ENCODE measurements around the gene YTHDF2. TPM values are rescaled to one million over a fixed set of nuclear protein-coding genes. Genes with fewer than 3 reads are reported as not detected.

The YTHDF2 gene
- total and polyA plus RNA-seq, 2 of the 13 experiments (the other 11 are each of a cell fraction or from before 2014, with no cell fraction given): 48.4 to 59.6 TPM

DNA sequence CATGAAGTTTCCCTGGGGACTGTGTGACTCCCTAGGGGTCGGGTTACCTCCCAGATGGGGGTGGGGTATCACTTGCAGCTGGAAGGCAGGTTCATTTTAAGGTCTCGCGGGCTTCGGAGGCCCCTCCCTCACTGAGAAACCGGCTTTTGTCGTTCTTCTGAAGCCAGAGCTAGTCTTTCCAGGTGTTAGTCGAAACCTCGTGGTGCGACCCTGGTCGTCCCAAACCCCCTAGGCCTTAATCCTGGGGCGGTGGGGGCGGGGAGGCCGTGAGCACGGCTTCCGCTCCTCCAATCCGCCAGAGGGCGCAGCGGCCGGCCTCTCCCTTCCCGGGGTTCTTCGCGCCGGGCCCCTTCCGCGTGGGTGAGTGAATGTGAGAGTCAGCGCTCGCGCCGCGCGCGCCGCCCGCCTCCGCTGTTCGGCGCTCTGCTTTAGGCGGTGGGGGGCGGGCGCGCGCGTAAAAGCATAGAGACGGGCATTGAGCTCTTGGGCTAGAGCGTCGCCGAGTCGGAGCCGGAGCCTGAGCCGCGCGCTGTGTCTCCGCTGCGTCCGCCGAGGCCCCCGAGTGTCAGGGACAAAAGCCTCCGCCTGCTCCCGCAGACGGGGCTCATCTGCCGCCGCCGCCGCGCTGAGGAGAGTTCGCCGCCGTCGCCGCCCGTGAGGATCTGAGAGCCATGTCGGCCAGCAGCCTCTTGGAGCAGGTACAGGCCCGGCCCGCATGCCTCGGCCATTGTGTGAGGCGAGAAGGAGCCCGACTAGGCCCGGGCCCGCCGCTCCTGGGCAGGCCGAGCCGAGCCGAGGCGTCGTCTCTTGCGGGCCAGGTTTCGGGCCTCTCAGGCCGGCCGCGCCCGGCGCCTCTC is at the start of gene YTHDF2 (continued):
- TF ChIP-seq, protein P1, sequence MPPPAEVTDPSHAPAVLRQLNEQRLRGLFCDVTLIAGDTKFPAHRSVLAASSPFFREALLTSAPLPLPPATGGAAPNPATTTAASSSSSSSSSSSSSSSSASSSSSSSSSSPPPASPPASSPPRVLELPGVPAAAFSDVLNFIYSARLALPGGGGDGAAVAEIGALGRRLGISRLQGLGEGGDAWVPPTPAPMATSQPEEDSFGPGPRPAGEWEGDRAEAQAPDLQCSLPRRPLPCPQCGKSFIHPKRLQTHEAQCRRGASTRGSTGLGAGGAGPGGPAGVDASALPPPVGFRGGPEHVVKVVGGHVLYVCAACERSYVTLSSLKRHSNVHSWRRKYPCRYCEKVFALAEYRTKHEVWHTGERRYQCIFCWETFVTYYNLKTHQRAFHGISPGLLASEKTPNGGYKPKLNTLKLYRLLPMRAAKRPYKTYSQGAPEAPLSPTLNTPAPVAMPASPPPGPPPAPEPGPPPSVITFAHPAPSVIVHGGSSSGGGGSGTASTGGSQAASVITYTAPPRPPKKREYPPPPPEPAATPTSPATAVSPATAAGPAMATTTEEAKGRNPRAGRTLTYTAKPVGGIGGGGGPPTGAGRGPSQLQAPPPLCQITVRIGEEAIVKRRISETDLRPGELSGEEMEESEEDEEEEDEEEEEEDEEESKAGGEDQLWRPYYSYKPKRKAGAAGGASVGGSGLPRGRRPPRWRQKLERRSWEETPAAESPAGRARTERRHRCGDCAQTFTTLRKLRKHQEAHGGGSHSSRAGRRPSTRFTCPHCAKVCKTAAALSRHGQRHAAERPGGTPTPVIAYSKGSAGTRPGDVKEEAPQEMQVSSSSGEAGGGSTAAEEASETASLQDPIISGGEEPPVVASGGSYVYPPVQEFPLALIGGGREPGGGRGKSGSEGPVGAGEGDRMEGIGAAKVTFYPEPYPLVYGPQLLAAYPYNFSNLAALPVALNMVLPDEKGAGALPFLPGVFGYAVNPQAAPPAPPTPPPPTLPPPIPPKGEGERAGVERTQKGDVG (CRISPR knock-in tag; IDR thresholded peaks at IDR 0.05; ENCODE audit: borderline replicate concordance): 0 out of 2 replicates have a peak, but pooled peaks have one; percentile 33
- TF ChIP-seq, protein P2, sequence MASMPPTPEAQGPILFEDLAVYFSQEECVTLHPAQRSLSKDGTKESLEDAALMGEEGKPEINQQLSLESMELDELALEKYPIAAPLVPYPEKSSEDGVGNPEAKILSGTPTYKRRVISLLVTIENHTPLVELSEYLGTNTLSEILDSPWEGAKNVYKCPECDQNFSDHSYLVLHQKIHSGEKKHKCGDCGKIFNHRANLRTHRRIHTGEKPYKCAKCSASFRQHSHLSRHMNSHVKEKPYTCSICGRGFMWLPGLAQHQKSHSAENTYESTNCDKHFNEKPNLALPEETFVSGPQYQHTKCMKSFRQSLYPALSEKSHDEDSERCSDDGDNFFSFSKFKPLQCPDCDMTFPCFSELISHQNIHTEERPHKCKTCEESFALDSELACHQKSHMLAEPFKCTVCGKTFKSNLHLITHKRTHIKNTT (CRISPR knock-in tag; IDR thresholded peaks at IDR 0.05): no peak
- TF ChIP-seq, protein P3, sequence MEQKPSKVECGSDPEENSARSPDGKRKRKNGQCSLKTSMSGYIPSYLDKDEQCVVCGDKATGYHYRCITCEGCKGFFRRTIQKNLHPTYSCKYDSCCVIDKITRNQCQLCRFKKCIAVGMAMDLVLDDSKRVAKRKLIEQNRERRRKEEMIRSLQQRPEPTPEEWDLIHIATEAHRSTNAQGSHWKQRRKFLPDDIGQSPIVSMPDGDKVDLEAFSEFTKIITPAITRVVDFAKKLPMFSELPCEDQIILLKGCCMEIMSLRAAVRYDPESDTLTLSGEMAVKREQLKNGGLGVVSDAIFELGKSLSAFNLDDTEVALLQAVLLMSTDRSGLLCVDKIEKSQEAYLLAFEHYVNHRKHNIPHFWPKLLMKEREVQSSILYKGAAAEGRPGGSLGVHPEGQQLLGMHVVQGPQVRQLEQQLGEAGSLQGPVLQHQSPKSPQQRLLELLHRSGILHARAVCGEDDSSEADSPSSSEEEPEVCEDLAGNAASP (CRISPR knock-in tag; IDR thresholded peaks at IDR 0.05; ENCODE audit: borderline replicate concordance): peak; percentile 84
- TF ChIP-seq IRF2 (CRISPR knock-in tag; IDR thresholded peaks at IDR 0.05) (peak; percentile 82; the same call in 1 of the 2 replicates), DNMT3B (CRISPR knock-in tag; conservative IDR thresholded peaks at IDR 0.05) (no peak), FOXP1 (IDR thresholded peaks at IDR 0.05) (no peak), FOXP1 (CRISPR knock-in tag; IDR thresholded peaks at IDR 0.05) (no peak), ZNF724P (CRISPR knock-in tag; IDR thresholded peaks at IDR 0.05; ENCODE audit: borderline replicate concordance) (no peak), ARNT2 (CRISPR knock-in tag; IDR thresholded peaks at IDR 0.05; ENCODE audit: low read depth) (no peak), SRSF1 (optimal IDR thresholded peaks at IDR 0.05; ENCODE audit: low read depth, low read length) (peak; percentile 36), GATAD2A (CRISPR knock-in tag; IDR thresholded peaks at IDR 0.05) (peak; percentile 84), HDAC1 (CRISPR knock-in tag; IDR thresholded peaks at IDR 0.05) (no peak; the same call in 1 of the 2 replicates), KDM5A (IDR thresholded peaks at IDR 0.05; ENCODE audit: borderline replicate concordance, low read length) (peak; percentile 43; the same call in 1 of the 2 replicates)
- TF ChIP-seq, protein P4, sequence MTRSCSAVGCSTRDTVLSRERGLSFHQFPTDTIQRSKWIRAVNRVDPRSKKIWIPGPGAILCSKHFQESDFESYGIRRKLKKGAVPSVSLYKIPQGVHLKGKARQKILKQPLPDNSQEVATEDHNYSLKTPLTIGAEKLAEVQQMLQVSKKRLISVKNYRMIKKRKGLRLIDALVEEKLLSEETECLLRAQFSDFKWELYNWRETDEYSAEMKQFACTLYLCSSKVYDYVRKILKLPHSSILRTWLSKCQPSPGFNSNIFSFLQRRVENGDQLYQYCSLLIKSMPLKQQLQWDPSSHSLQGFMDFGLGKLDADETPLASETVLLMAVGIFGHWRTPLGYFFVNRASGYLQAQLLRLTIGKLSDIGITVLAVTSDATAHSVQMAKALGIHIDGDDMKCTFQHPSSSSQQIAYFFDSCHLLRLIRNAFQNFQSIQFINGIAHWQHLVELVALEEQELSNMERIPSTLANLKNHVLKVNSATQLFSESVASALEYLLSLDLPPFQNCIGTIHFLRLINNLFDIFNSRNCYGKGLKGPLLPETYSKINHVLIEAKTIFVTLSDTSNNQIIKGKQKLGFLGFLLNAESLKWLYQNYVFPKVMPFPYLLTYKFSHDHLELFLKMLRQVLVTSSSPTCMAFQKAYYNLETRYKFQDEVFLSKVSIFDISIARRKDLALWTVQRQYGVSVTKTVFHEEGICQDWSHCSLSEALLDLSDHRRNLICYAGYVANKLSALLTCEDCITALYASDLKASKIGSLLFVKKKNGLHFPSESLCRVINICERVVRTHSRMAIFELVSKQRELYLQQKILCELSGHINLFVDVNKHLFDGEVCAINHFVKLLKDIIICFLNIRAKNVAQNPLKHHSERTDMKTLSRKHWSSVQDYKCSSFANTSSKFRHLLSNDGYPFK (CRISPR knock-in tag; IDR thresholded peaks at IDR 0.05; ENCODE audit: borderline replicate concordance): peak; percentile 83; the same call in 1 of the 2 replicates
- TF ChIP-seq, protein P5, sequence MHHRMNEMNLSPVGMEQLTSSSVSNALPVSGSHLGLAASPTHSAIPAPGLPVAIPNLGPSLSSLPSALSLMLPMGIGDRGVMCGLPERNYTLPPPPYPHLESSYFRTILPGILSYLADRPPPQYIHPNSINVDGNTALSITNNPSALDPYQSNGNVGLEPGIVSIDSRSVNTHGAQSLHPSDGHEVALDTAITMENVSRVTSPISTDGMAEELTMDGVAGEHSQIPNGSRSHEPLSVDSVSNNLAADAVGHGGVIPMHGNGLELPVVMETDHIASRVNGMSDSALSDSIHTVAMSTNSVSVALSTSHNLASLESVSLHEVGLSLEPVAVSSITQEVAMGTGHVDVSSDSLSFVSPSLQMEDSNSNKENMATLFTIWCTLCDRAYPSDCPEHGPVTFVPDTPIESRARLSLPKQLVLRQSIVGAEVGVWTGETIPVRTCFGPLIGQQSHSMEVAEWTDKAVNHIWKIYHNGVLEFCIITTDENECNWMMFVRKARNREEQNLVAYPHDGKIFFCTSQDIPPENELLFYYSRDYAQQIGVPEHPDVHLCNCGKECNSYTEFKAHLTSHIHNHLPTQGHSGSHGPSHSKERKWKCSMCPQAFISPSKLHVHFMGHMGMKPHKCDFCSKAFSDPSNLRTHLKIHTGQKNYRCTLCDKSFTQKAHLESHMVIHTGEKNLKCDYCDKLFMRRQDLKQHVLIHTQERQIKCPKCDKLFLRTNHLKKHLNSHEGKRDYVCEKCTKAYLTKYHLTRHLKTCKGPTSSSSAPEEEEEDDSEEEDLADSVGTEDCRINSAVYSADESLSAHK (CRISPR knock-in tag; IDR thresholded peaks at IDR 0.05; ENCODE audit: borderline replicate concordance): no peak
- TF ChIP-seq, protein P6, sequence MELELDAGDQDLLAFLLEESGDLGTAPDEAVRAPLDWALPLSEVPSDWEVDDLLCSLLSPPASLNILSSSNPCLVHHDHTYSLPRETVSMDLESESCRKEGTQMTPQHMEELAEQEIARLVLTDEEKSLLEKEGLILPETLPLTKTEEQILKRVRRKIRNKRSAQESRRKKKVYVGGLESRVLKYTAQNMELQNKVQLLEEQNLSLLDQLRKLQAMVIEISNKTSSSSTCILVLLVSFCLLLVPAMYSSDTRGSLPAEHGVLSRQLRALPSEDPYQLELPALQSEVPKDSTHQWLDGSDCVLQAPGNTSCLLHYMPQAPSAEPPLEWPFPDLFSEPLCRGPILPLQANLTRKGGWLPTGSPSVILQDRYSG (CRISPR knock-in tag; IDR thresholded peaks at IDR 0.05): no peak; the same call in 1 of the 2 replicates

Measured in HepG2 (cell line).